Parietal lobe (tissue), 1 donor: ENCODE measurements around the gene YBEY. TPM values are rescaled to one million over a fixed set of nuclear protein-coding genes. Genes with fewer than 3 reads are reported as not detected.

Experiments used
- total RNA-seq: library from RNA; depleted of rRNA; stranded (reverse); fragments of >200 nt; gene quantifications from one replicate; pipeline ENCODE4 v1.2.3, GENCODE V29; 2014

YBEY gene, protein sequence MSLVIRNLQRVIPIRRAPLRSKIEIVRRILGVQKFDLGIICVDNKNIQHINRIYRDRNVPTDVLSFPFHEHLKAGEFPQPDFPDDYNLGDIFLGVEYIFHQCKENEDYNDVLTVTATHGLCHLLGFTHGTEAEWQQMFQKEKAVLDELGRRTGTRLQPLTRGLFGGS
- total RNA-seq: 15.7 TPM

DNA sequence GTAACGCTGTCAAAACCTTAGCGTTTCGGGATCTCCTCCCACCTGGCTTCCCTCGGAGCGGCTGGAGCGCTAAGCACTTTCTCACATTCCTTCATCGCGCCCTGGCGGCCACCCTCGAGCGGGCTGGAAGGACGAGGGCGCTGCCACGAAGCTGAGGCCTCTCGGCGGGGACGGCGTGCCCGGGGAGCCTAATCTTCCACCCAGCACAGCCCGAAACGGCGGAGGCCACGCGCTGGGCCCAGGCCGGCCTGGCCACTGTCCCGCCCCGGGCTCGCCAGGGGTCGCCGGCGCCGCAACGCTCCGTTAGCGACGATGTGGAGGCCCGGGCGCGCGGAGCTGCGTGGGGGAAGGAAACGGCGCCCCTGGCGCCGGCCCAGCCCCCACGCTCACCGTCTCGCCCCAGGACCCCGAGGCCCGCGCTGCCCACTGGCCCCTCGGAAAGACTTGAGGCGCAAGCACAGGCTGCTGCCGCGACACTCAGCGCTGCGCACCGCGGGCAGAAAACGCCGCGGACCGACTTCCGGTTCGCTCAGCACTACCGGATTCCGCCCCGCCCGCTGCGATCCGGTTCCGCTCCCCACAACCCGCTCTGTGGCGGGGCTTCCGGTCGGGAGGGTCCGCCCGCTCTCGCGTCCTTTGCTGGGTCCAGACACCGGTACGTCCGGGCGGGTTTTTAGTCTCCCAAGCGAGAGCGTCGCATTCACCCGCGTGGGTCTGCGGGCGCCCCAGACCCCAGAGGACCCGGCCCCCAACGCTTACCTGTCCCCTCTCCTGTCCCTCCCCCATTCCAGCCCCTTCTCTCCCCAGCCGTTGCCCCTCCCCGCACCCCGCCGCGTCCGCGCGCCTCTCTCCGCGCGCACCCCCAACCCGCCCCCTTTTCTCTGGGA lies at the start of gene YBEY:
Gene YBEY, plus strand, starts transcription at position 582 of the 887 bp plus-strand sequence. CDS start 572 bp downstream, outside the sequence.

DNA sequence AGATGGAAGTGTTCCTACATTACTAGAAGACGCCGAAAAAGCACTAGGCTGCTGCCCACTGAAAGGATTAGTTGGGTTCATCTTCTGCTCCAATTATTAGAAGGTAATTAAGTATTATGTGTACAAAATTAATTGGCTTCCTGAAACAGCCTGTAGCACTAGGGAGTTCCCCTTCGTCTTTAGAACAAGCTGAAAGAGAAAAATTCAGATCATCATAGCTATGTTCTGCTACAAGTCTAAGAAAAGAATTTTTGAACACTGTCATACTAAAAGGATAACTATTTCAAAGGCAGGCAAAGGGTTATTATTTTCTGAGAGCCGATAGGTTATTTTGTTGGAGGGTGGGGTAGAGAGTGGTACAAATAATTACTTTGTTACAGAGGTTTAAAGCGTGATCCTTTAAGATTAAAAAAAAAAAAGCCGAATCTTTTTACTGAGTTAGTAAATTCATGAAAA lies 908 bp upstream of the YBEY start, which contains the start of gene MCM3AP:
Gene MCM3AP, minus strand, starts transcription at position 406 of the 456 bp plus-strand sequence. Its CDS starts 325 bp downstream, at position 81.

DNA sequence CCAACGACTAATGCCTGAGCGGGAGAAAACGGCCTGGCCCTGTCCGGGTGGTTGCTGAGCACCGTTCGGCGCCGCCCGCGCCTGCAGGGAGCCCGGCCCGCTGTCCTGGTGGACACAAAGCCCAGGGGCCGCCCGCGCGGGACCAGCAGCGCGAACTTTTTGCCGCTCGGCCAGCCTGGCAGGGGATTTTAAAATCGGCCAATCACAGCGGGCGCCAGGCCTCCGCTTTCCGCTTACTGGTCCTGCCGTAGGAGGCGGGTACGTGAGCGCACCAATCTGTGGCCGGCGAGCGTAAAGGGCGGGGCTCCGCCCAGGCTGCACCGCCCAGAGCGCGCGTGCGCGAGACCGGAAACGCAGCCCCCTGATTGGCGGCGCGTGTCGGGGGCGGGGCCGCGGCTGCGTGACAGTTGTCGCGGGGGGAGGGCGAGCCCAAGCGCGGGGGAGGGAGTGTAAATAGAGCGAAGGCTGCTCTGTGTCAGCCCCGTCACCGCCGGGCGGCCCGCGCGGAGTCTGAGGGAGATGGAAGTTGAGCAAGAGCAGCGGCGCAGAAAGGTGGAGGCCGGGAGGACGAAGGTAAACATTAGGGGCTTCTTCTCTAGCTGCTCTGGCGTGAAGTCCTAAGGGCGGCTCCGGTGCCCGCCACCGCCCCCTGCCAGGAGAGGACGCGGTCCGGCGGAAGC lies 37.7 kb downstream of the YBEY start, which contains the start of the genes C21orf58 and PCNT:
Gene C21orf58, minus strand, starts transcription at position 161 of the 680 bp plus-strand sequence. CDS start 1,132 bp downstream, outside the sequence.
Gene PCNT, plus strand, starts transcription at position 447 of the 680 bp plus-strand sequence. Its CDS starts 73 bp downstream, at position 520.

Other genes with a start within 250 kb of the YBEY start
- gene COL6A2, start 188.2 kb upstream of the YBEY start, total RNA-seq: 17.8 TPM
- gene FTCD, start 130.8 kb upstream of the YBEY start, total RNA-seq: 2.2 TPM
- gene SPATC1L, start 101.9 kb upstream of the YBEY start, total RNA-seq: 10.3 TPM
- gene LSS, start 57.6 kb upstream of the YBEY start, total RNA-seq: 118 TPM
- 130 TPM for gene MCM3AP, start 731 bp upstream of the YBEY start, total RNA-seq
- gene C21orf58, start 37.5 kb downstream of the YBEY start, total RNA-seq: 5.9 TPM
- gene PCNT, start 37.8 kb downstream of the YBEY start, total RNA-seq: 58.8 TPM
- gene DIP2A, start 172.5 kb downstream of the YBEY start, total RNA-seq: 101 TPM